ENCODE measurements around the gene PPARG.

Gene PPARG

DNA sequence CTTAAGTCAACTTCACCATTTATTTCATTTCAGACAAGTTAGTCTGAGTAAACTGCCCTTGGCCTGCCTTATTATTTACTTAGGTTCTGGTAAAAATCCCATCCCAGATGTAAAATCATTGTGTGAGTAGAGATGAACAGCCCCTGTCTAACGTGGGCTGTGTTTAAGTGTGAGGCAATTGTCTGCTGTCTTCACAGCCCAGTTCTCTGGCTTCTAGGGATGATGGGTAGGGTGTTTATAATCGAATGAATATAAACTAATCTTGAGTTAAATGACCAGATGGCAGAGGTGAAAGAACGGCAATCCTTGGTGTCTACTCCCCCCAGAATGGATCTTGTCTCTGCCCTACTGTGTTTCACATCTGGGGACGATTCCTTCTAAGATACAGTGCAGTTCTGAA, 20.8 kb downstream of the PPARG start:
- Histone ChIP-seq H3K27ac (ENCODE audit: low read depth, low read length) (no peak overlapping the region), H3K36me3 (ENCODE audit: control insufficient read depth, low read length) (no peaks in the 10 kb centered on the region), H3F3A (ENCODE audit: control insufficient read depth, insufficient read depth) (no peaks in the 10 kb centered on the region), H4K20me1 (ENCODE audit: control insufficient read depth, insufficient read depth, low read depth, low read length) (no peaks in the 10 kb centered on the region), H3K79me2 (ENCODE audit: control insufficient read depth, low read length) (no peaks in the 10 kb centered on the region), H3K4me1 (ENCODE audit: control insufficient read depth, low read length) (no peaks in the 10 kb centered on the region), H3K9me3 (ENCODE audit: control insufficient read depth, insufficient read depth, low read length) (no peaks in the 10 kb centered on the region), H3K9me2 (replicated peaks; ENCODE audit: control insufficient read depth, low read length) (no peaks in the 10 kb centered on the region), H3K4me3 (ENCODE audit: low read length) (no peak overlapping the region), H3K4me2 (ENCODE audit: low read length) (no peak overlapping the region), H3K27me3 (ENCODE audit: control insufficient read depth, low read length) (peaks cover 4% of the 10 kb centered on the region; the same call in 1 of the 2 replicates)
- TF ChIP-seq EZH2phosphoT487 (IDR thresholded peaks at IDR 0.05; ENCODE audit: borderline replicate concordance, low read length), result no peak
- TF ChIP-seq, protein P1, sequence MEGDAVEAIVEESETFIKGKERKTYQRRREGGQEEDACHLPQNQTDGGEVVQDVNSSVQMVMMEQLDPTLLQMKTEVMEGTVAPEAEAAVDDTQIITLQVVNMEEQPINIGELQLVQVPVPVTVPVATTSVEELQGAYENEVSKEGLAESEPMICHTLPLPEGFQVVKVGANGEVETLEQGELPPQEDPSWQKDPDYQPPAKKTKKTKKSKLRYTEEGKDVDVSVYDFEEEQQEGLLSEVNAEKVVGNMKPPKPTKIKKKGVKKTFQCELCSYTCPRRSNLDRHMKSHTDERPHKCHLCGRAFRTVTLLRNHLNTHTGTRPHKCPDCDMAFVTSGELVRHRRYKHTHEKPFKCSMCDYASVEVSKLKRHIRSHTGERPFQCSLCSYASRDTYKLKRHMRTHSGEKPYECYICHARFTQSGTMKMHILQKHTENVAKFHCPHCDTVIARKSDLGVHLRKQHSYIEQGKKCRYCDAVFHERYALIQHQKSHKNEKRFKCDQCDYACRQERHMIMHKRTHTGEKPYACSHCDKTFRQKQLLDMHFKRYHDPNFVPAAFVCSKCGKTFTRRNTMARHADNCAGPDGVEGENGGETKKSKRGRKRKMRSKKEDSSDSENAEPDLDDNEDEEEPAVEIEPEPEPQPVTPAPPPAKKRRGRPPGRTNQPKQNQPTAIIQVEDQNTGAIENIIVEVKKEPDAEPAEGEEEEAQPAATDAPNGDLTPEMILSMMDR (IDR thresholded peaks at IDR 0.05; ENCODE audit: low read depth, low read length, poor library complexity, severe bottlenecking), result no peak

DNA sequence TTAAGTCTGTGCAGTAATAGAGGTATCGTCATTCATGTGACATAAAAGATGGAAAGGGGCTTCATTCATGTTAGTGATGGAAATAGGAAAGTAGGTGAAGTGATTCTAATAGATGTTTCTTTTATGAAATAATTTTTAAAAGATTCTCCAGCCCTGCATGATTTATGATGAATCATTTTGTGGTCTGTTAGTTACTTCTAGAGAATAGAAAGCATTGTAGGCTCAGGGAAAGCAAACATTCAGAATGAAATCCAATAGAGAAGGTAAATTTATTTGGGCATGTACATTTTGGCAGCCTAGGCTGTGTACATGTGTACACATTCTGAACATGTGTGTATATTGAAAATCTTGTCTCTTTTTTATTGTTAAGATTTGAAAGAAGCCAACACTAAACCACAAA, 23.1 kb downstream of the PPARG start:
- Histone ChIP-seq H4K20me1 (ENCODE audit: control insufficient read depth, insufficient read depth, low read depth, low read length) (no peaks in the 10 kb centered on the region), H3K9me2 (replicated peaks; ENCODE audit: control insufficient read depth, low read length) (no peaks in the 10 kb centered on the region), H3K9me3 (ENCODE audit: control insufficient read depth, insufficient read depth, low read length) (no peaks in the 10 kb centered on the region), H3F3A (ENCODE audit: control insufficient read depth, insufficient read depth) (no peaks in the 10 kb centered on the region), H3K27ac (ENCODE audit: low read depth, low read length) (no peak overlapping the region), H3K4me1 (ENCODE audit: control insufficient read depth, low read length) (no peaks in the 10 kb centered on the region), H3K4me2 (ENCODE audit: low read length) (no peak overlapping the region), H3K4me3 (ENCODE audit: low read length) (no peak overlapping the region), H3K36me3 (ENCODE audit: control insufficient read depth, low read length) (no peaks in the 10 kb centered on the region), H3K79me2 (ENCODE audit: control insufficient read depth, low read length) (no peaks in the 10 kb centered on the region), H3K27me3 (ENCODE audit: control insufficient read depth, low read length) (peaks cover 14% of the 10 kb centered on the region)
- TF ChIP-seq, protein P1 (IDR thresholded peaks at IDR 0.05; ENCODE audit: low read depth, low read length, poor library complexity, severe bottlenecking), result no peak
- TF ChIP-seq EZH2phosphoT487 (IDR thresholded peaks at IDR 0.05; ENCODE audit: borderline replicate concordance, low read length), result no peak

DNA sequence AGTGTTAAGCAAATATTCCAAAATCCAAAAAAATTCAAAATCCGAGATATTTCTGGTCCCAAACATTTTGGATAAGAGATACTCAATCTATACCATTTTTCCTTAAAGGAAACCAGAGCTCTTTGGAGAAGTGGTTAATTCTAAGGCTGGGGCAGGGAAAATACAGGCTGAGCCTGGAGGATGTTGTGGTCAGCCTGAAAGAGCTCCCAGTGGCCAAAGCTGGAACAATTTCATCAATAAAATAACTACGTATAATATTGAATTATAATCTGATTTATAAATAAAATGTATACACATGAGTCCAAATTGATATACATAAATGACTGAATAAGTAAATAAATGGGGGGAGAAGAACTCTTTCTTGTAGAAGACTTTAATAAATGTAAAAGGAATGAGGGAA, 24.6 kb downstream of the PPARG start:
- H3K9me3 ChIP-seq (ENCODE audit: control insufficient read depth, insufficient read depth, low read length), result no peaks in the 10 kb centered on the region
- no peak overlapping the region for H3K4me3 ChIP-seq (ENCODE audit: low read length)
- no peaks in the 10 kb centered on the region for H3K9me2 ChIP-seq (replicated peaks; ENCODE audit: control insufficient read depth, low read length)
- H3K4me2 ChIP-seq (ENCODE audit: low read length), result no peak overlapping the region
- H3F3A ChIP-seq (ENCODE audit: control insufficient read depth, insufficient read depth), result no peaks in the 10 kb centered on the region
- no peaks in the 10 kb centered on the region for H3K79me2 ChIP-seq (ENCODE audit: control insufficient read depth, low read length)
- no peaks in the 10 kb centered on the region for H3K36me3 ChIP-seq (ENCODE audit: control insufficient read depth, low read length)
- no peaks in the 10 kb centered on the region for H3K4me1 ChIP-seq (ENCODE audit: control insufficient read depth, low read length)
- no peak overlapping the region for H3K27ac ChIP-seq (ENCODE audit: low read depth, low read length)
- peaks cover 15% of the 10 kb centered on the region for H3K27me3 ChIP-seq (ENCODE audit: control insufficient read depth, low read length)
- TF ChIP-seq, protein P1 (IDR thresholded peaks at IDR 0.05; ENCODE audit: low read depth, low read length, poor library complexity, severe bottlenecking), result no peak
- TF ChIP-seq EZH2phosphoT487 (IDR thresholded peaks at IDR 0.05; ENCODE audit: borderline replicate concordance, low read length), result no peak
- H4K20me1 ChIP-seq (ENCODE audit: control insufficient read depth, insufficient read depth, low read depth, low read length), result no peaks in the 10 kb centered on the region

DNA sequence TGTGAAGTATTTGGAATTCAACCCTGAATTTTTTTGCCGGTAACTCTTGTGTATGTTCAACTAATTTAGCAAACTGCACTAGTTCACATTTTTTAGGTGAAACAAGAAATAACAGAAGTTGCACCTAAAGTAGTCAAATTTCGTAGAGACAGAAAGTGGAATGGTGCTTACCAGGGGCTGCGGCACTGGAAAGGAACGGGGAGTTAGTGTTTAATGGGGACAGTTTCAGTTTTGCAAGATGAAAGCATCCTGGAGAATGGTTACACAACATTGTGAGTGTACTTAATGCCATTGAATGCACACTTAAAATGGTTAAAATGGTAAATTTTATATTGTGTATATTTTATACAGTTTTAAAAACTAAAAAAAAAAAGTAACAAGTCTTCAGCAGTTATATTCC, 27.4 kb downstream of the PPARG start:
- no peak for TF ChIP-seq EZH2phosphoT487 (IDR thresholded peaks at IDR 0.05; ENCODE audit: borderline replicate concordance, low read length)
- TF ChIP-seq, protein P1 (IDR thresholded peaks at IDR 0.05; ENCODE audit: low read depth, low read length, poor library complexity, severe bottlenecking), result no peak
- Histone ChIP-seq H3K27ac (ENCODE audit: low read depth, low read length) (no peak overlapping the region), H3K4me3 (ENCODE audit: low read length) (no peak overlapping the region), H3K27me3 (ENCODE audit: control insufficient read depth, low read length) (peaks cover 15% of the 10 kb centered on the region), H3K4me1 (ENCODE audit: control insufficient read depth, low read length) (no peaks in the 10 kb centered on the region), H3K4me2 (ENCODE audit: low read length) (no peak overlapping the region), H4K20me1 (ENCODE audit: control insufficient read depth, insufficient read depth, low read depth, low read length) (no peaks in the 10 kb centered on the region), H3K36me3 (ENCODE audit: control insufficient read depth, low read length) (no peaks in the 10 kb centered on the region), H3K9me3 (ENCODE audit: control insufficient read depth, insufficient read depth, low read length) (no peaks in the 10 kb centered on the region), H3K9me2 (replicated peaks; ENCODE audit: control insufficient read depth, low read length) (no peaks in the 10 kb centered on the region), H3F3A (ENCODE audit: control insufficient read depth, insufficient read depth) (no peaks in the 10 kb centered on the region), H3K79me2 (ENCODE audit: control insufficient read depth, low read length) (no peaks in the 10 kb centered on the region)

Measured in DOHH2 (cell line).